SK-N-SH treated with all-trans-retinoic acid at 6 μM for 48 hours (cell line): ENCODE data around the gene DNM1L.

ENCODE experiments used
- ARNTL ChIP-seq: fragments of 450-650 bp; formaldehyde crosslinking; IDR thresholded peaks from 2 replicates; pipeline ENCODE4 v1.5.0; 2020; ENCODE audit warnings: low read depth, mild to moderate bottlenecking, moderate library complexity, borderline replicate concordance
- CSDC2 ChIP-seq: fragments of 250-450 bp; sonication (Bioruptor Pico); IDR thresholded peaks from 2 replicates; pipeline ENCODE4 v1.5.0; 2020; ENCODE audit warnings: mild to moderate bottlenecking, moderate library complexity
- ISL1 ChIP-seq: fragments of 250-450 bp; sonication (Bioruptor Pico); IDR thresholded peaks from 2 replicates; pipeline ENCODE4 v2.1.2; 2022; ENCODE audit warnings: mild to moderate bottlenecking, moderate library complexity
- PATZ1 ChIP-seq: fragments of 250-450 bp; sonication (Bioruptor Pico); IDR thresholded peaks from 2 replicates; pipeline ENCODE4 v1.8.0; 2020; ENCODE audit warnings: mild to moderate bottlenecking, moderate library complexity, borderline replicate concordance
- PPARA ChIP-seq: fragments of 250-450 bp; sonication (Bioruptor Pico); IDR thresholded peaks from 2 replicates; pipeline ENCODE4 v1.5.0; 2020; ENCODE audit warnings: mild to moderate bottlenecking, borderline replicate concordance
- RARB ChIP-seq: fragments of 250-450 bp; sonication (Bioruptor Pico); IDR thresholded peaks from 2 replicates; pipeline ENCODE4 v1.8.0; 2021; ENCODE audit warnings: mild to moderate bottlenecking, moderate library complexity
- TOX ChIP-seq: fragments of 250-450 bp; sonication (Bioruptor Pico); IDR thresholded peaks from 2 replicates; pipeline ENCODE4 v1.8.0; 2021; ENCODE audit warnings: mild to moderate bottlenecking, moderate library complexity, borderline replicate concordance
- ZNF565 ChIP-seq: fragments of 450-650 bp; formaldehyde crosslinking; conservative IDR thresholded peaks from 2 replicates; pipeline ENCODE4 v1.5.0; 2020; ENCODE audit warnings: low read depth, mild to moderate bottlenecking, moderate library complexity
- TF ChIP-seq, protein P1 (sequence below): fragments of 250-450 bp; sonication (Bioruptor Pico); IDR thresholded peaks from 2 replicates; pipeline ENCODE4 v1.5.1; 2020; ENCODE audit warnings: low read depth, mild to moderate bottlenecking, moderate library complexity

DNA sequence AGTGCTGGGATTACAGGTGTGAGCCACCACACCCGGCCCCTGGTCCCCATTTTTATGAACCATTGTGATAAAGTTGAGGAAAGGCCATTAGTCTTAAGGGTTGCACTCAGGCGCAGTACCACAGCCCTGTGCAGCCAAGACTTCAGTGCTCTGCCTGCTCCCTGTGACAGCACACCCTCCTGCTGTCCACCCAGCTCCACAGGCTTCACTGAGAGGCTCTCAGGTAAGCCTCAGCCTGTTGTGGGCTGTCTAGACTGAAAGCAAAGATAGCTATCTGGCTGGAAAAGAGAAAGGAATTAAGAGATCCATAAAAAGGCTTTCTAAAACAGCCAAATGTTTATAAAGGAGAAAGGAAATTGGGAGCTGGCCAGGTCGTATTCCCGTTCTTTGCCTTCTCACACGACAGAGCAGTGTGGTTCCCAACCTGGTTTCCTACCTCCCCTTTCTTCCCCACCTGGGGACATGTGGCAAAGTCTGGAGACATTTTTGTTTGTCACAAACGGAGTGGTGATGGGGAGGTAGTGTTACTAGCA, 19.1 kb upstream of the DNM1L start:
- TF ChIP-seq TOX (CRISPR knock-in tag) (no peak), CSDC2 (CRISPR knock-in tag) (no peak), PPARA (CRISPR knock-in tag) (no peak), PATZ1 (no peak), ARNTL (no peak), ZNF565 (CRISPR knock-in tag) (no peak), RARB (CRISPR knock-in tag) (no peak), ISL1 (CRISPR knock-in tag) (no peak)
- TF ChIP-seq, protein P1, sequence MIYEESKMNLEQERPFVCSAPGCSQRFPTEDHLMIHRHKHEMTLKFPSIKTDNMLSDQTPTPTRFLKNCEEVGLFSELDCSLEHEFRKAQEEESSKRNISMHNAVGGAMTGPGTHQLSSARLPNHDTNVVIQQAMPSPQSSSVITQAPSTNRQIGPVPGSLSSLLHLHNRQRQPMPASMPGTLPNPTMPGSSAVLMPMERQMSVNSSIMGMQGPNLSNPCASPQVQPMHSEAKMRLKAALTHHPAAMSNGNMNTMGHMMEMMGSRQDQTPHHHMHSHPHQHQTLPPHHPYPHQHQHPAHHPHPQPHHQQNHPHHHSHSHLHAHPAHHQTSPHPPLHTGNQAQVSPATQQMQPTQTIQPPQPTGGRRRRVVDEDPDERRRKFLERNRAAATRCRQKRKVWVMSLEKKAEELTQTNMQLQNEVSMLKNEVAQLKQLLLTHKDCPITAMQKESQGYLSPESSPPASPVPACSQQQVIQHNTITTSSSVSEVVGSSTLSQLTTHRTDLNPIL (CRISPR knock-in tag): no peak
